DOHH2 (cell line): Measurements from ENCODE around the gene ZMIZ1.

ENCODE experiments used
- CTCF ChIP-seq: fragments of 200-600 bp; sonication (generic); IDR thresholded peaks from one replicate; pipeline ENCODE4 v1.5.1; 2014; ENCODE audit warnings: antibody characterized with exemption, mild to moderate bottlenecking, low read depth, low read length; ENCODE audit not compliant: poor library complexity, severe bottlenecking
- EZH2phosphoT487 ChIP-seq: fragments of 200-600 bp; sonication (generic); IDR thresholded peaks from 2 replicates; pipeline ENCODE4 v1.6.1; 2017; ENCODE audit warnings: borderline replicate concordance, mild to moderate bottlenecking, antibody characterized with exemption, low read length, moderate library complexity, mixed read lengths

GRCh38 chr10:79258894-79259293, 190.1 kb downstream of the ZMIZ1 start:
- TF ChIP-seq EZH2phosphoT487 = no peak
- TF ChIP-seq CTCF = no peak
